ENCODE measurements around the gene ABCA2.

DNA sequence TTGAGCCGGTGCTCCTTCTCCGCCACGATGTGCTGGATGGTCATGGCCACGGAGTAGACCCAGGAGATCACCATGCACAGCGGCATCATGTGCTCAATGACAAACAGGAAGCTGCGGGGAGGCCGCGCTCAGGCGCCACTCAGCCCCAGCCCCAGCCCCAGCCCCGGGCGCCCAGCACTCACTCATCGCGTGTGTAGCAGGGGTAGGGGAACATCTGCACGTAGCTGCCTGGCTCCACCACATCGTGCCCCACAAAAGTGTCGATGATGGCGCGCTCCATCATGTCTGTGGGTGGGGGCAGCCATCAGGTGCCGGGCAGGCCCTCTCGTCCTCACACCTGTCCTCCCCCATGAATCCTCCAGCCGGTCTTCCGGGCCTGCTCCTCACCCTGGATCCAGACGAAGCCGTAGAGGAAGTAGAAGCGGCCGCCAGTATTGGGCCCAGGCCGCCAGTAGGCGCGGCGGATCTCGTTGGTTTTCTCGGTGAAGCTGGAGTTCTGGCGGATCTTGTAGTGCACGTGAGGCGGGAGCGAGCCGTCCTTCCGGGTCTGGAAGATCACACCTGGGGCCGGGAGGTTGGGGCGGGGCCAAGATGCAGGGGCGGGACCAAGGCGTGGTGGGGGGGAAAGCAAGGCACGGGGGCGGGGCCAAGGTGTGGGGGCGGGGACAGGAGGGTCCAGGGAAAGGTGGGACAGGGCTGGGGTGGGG lies 10.1 kb downstream of the ABCA2 start:
- TF ChIP-seq, protein P1, sequence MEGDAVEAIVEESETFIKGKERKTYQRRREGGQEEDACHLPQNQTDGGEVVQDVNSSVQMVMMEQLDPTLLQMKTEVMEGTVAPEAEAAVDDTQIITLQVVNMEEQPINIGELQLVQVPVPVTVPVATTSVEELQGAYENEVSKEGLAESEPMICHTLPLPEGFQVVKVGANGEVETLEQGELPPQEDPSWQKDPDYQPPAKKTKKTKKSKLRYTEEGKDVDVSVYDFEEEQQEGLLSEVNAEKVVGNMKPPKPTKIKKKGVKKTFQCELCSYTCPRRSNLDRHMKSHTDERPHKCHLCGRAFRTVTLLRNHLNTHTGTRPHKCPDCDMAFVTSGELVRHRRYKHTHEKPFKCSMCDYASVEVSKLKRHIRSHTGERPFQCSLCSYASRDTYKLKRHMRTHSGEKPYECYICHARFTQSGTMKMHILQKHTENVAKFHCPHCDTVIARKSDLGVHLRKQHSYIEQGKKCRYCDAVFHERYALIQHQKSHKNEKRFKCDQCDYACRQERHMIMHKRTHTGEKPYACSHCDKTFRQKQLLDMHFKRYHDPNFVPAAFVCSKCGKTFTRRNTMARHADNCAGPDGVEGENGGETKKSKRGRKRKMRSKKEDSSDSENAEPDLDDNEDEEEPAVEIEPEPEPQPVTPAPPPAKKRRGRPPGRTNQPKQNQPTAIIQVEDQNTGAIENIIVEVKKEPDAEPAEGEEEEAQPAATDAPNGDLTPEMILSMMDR (IDR thresholded peaks at IDR 0.05) = no peak
- no peak for TF ChIP-seq POLR2A (IDR thresholded peaks at IDR 0.05)
